ENCODE data around the gene TCN2. TPM values are rescaled to one million over a fixed set of nuclear protein-coding genes. Genes with fewer than 3 reads are reported as not detected.
"Not testable (repeated sequence)": the region's sequence is repeated elsewhere in the genome, so short reads cannot be mapped to it uniquely, and the experiment has no call there.

Gene TCN2
- total RNA-seq, 2 experiments from 2014 or later, result 0.48 to 0.64 TPM

GRCh38 chr22:30572840-30573593, 34.0 kb upstream of the TCN2 start:
- peaks cover 9% of the 10 kb centered on the region for H3K4me1 Mint-ChIP-seq
- no peak for DNase-seq
- no peaks in the 10 kb centered on the region for H3K27me3 Mint-ChIP-seq
- peaks cover 18% of the 10 kb centered on the region for H3K36me3 Mint-ChIP-seq
- no peak overlapping the region for H3K27ac Mint-ChIP-seq
- H3K4me3 Mint-ChIP-seq, result no peak overlapping the region
- H3K9me3 Mint-ChIP-seq, result no peaks in the 10 kb centered on the region

- Mint-ChIP-seq H3K9me3 (no peaks in the 10 kb centered on the region), H3K27me3 (no peaks in the 10 kb centered on the region), H3K4me1 (peaks cover 9% of the 10 kb centered on the region), H3K36me3 (peaks cover 19% of the 10 kb centered on the region), H3K27ac (no peak overlapping the region), H3K4me3 (no peak overlapping the region)
- DNase-seq, result no peak
These were observed 33.3 kb upstream of the TCN2 start for GRCh38 chr22:30573594-30574094.

- Mint-ChIP-seq H3K9me3 (no peaks in the 10 kb centered on the region), H3K4me3 (no peak within 1 kb of the TSS), H3K4me1 (peaks cover 9% of the 10 kb centered on the region), H3K27me3 (no peaks in the 10 kb centered on the region), H3K36me3 (peaks cover 24% of the 10 kb centered on the region), H3K27ac (no peak within 1 kb of the TSS)
- DNase-seq, result no peak
These were observed 32.6 kb upstream of the TCN2 start, which contains the start of gene GAL3ST1 for GRCh38 chr22:30574095-30574981. TSS of gene GAL3ST1 (minus strand) at chr22:30574665. CDS start at chr22:30557392, 17,273 bp downstream.

GRCh38 chr22:30574997-30575671, 31.8 kb upstream of the TCN2 start:
- DNase-seq, result no peak
- H3K9me3 Mint-ChIP-seq, result no peaks in the 10 kb centered on the region
- no peak overlapping the region for H3K4me3 Mint-ChIP-seq
- H3K27ac Mint-ChIP-seq, result no peak overlapping the region
- peaks cover 9% of the 10 kb centered on the region for H3K4me1 Mint-ChIP-seq
- no peaks in the 10 kb centered on the region for H3K27me3 Mint-ChIP-seq
- peaks cover 31% of the 10 kb centered on the region for H3K36me3 Mint-ChIP-seq

GRCh38 chr22:30575859-30576258, 31.1 kb upstream of the TCN2 start:
- H3K36me3 Mint-ChIP-seq, result peaks cover 37% of the 10 kb centered on the region
- no peaks in the 10 kb centered on the region for H3K9me3 Mint-ChIP-seq
- peaks cover 9% of the 10 kb centered on the region for H3K4me1 Mint-ChIP-seq
- H3K27ac Mint-ChIP-seq, result no peak overlapping the region
- H3K27me3 Mint-ChIP-seq, result no peaks in the 10 kb centered on the region
- H3K4me3 Mint-ChIP-seq, result no peak overlapping the region
- DNase-seq, result no peak

GRCh38 chr22:30578481-30578880, 28.5 kb upstream of the TCN2 start:
- H3K4me3 Mint-ChIP-seq, result no peak overlapping the region
- no peak for DNase-seq
- peaks cover 52% of the 10 kb centered on the region for H3K36me3 Mint-ChIP-seq
- H3K9me3 Mint-ChIP-seq, result no peaks in the 10 kb centered on the region
- H3K27me3 Mint-ChIP-seq, result no peaks in the 10 kb centered on the region
- H3K27ac Mint-ChIP-seq, result no peak overlapping the region
- peaks cover 9% of the 10 kb centered on the region for H3K4me1 Mint-ChIP-seq

GRCh38 chr22:30580896-30581295, 26.1 kb upstream of the TCN2 start:
- H3K27me3 Mint-ChIP-seq, result no peaks in the 10 kb centered on the region
- peaks cover 54% of the 10 kb centered on the region for H3K36me3 Mint-ChIP-seq
- no peaks in the 10 kb centered on the region for H3K9me3 Mint-ChIP-seq
- no peak for DNase-seq
- no peak overlapping the region for H3K27ac Mint-ChIP-seq
- H3K4me1 Mint-ChIP-seq, result peaks cover 9% of the 10 kb centered on the region
- no peak overlapping the region for H3K4me3 Mint-ChIP-seq

GRCh38 chr22:30582051-30582450, 24.9 kb upstream of the TCN2 start:
- Mint-ChIP-seq H3K4me3 (no peak overlapping the region), H3K27ac (no peak overlapping the region), H3K36me3 (peaks cover 52% of the 10 kb centered on the region), H3K9me3 (no peaks in the 10 kb centered on the region), H3K27me3 (no peaks in the 10 kb centered on the region), H3K4me1 (peaks cover 5% of the 10 kb centered on the region)
- DNase-seq, result no peak

- H3K27ac Mint-ChIP-seq, result no peak overlapping the region
- peaks cover 58% of the 10 kb centered on the region for H3K36me3 Mint-ChIP-seq
- peaks cover 2% of the 10 kb centered on the region for H3K4me1 Mint-ChIP-seq
- no peak for DNase-seq
- H3K9me3 Mint-ChIP-seq, result no peaks in the 10 kb centered on the region
- no peak overlapping the region for H3K4me3 Mint-ChIP-seq
- no peaks in the 10 kb centered on the region for H3K27me3 Mint-ChIP-seq
These were observed 24.0 kb upstream of the TCN2 start for GRCh38 chr22:30582788-30583545.

- no peak for DNase-seq
- Mint-ChIP-seq H3K9me3 (no peaks in the 10 kb centered on the region), H3K27ac (no peak overlapping the region), H3K36me3 (peaks cover 56% of the 10 kb centered on the region), H3K4me3 (no peak overlapping the region), H3K27me3 (no peaks in the 10 kb centered on the region), H3K4me1 (peaks cover 3% of the 10 kb centered on the region)
These were observed 22.5 kb upstream of the TCN2 start for GRCh38 chr22:30584441-30584840.

GRCh38 chr22:30586414-30586813, 20.6 kb upstream of the TCN2 start:
- H3K9me3 Mint-ChIP-seq, result no peaks in the 10 kb centered on the region
- H3K36me3 Mint-ChIP-seq, result peaks cover 50% of the 10 kb centered on the region
- H3K4me1 Mint-ChIP-seq, result peaks cover 16% of the 10 kb centered on the region
- H3K27me3 Mint-ChIP-seq, result no peaks in the 10 kb centered on the region
- H3K27ac Mint-ChIP-seq, result no peak overlapping the region
- no peak for DNase-seq
- H3K4me3 Mint-ChIP-seq, result no peak overlapping the region

- Mint-ChIP-seq H3K9me3 (no peaks in the 10 kb centered on the region), H3K27ac (no peak overlapping the region), H3K27me3 (peaks cover 12% of the 10 kb centered on the region), H3K36me3 (peaks cover 30% of the 10 kb centered on the region), H3K4me3 (no peak overlapping the region), H3K4me1 (peaks cover 14% of the 10 kb centered on the region)
- no peak for DNase-seq
These were observed 15.8 kb upstream of the TCN2 start for GRCh38 chr22:30591191-30591587.

GRCh38 chr22:30591588-30592359, 15.2 kb upstream of the TCN2 start, which contains the start of gene PES1:
TSS of gene PES1 (minus strand) at chr22:30591910. CDS start at chr22:30591833, 77 bp downstream.
- DNase-seq, result peak; percentile 93
- H3K36me3 Mint-ChIP-seq, result peaks cover 26% of the 10 kb centered on the region
- H3K27me3 Mint-ChIP-seq, result peaks cover 12% of the 10 kb centered on the region
- no peak within 1 kb of the TSS for H3K27ac Mint-ChIP-seq
- no peaks in the 10 kb centered on the region for H3K9me3 Mint-ChIP-seq
- H3K4me1 Mint-ChIP-seq, result peaks cover 14% of the 10 kb centered on the region
- H3K4me3 Mint-ChIP-seq, result no peak within 1 kb of the TSS

- H3K27me3 Mint-ChIP-seq, result peaks cover 12% of the 10 kb centered on the region
- H3K36me3 Mint-ChIP-seq, result peaks cover 20% of the 10 kb centered on the region
- not testable (repeated sequence) for H3K4me3 Mint-ChIP-seq, H3K9me3 Mint-ChIP-seq, H3K27ac Mint-ChIP-seq, DNase-seq
- peaks cover 14% of the 10 kb centered on the region for H3K4me1 Mint-ChIP-seq
These were observed 14.6 kb upstream of the TCN2 start for GRCh38 chr22:30592360-30592713.

Data from activated naive CD8-positive, alpha-beta T cell treated with anti-CD3 and anti-CD28 coated beads for 36 hours (primary cell).